ENCODE data around the gene CARF. TPM values are rescaled to one million over a fixed set of nuclear protein-coding genes. Genes with fewer than 3 reads are reported as not detected.
A peak's percentile ranks its signal among the peaks of the same experiment; 100 is the strongest.
"Not testable (repeated sequence)": the region's sequence is repeated elsewhere in the genome, so short reads cannot be mapped to it uniquely, and the experiment has no call there.

CARF gene, protein sequence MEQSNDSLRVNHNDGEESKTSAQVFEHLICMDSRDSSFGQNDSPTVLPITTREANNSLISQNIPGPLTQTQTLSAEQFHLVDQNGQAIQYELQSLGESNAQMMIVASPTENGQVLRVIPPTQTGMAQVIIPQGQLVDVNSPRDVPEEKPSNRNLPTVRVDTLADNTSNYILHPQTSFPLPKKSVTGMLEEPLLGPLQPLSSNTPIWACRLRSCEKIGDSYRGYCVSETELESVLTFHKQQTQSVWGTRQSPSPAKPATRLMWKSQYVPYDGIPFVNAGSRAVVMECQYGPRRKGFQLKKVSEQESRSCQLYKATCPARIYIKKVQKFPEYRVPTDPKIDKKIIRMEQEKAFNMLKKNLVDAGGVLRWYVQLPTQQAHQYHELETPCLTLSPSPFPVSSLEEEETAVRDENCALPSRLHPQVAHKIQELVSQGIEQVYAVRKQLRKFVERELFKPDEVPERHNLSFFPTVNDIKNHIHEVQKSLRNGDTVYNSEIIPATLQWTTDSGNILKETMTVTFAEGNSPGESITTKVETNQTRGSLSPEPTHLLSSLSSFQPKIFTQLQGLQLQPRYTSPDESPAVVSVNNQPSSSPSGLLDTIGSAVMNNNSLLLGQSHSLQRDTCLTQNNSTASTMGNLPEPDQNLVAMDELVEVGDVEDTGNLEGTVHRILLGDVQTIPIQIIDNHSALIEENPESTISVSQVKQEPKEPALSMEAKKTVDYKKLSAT
- total RNA-seq = 3.4 and 5.6 TPM in 2 replicates

DNA sequence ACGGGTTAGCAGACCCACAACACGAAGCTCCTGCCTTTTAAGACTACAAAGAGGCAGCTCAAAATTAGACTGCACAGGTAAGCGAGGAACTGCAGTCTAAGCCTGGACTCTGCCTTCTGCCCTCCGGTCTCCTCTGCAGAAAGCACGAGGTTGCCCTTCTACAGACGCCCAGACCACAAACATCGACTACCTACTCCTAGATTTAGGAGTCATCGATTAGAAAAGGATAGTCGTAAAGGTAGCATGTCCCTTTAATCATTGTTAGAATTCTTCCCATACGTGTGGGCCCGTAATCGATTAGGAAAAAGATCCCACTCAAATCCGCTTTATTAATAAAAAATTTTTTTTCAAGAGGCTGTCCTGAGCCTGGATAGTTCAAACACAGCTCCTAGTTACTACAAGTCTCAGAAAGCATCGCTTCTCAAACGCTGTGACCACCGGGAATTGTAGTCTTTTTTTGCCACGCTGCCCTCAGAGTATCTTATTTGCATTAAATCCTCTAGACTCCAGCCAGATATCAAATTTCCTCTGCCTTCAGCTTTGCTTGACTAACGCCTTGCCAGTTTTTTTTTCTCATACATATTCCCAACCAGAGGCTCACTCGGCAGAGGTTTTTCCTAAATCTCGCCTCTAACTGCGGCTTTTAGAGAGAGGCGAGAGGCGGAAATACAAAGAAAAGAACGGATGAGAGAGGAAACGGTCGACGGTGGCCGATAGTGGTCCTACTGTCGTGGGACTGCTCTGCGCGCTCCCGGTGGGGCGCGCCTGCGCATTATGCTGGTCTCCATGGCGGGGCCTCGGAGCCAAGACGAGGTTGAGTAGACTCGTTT lies at the start of gene CARF, which contains the start of gene WDR12:
CARF (plus strand) TSS at position 764 of the 830 bp plus-strand sequence. CDS start 29,628 bp downstream, outside the sequence.
WDR12 (minus strand) TSS at position 162 of the 830 bp plus-strand sequence. CDS start 197 bp downstream, outside the sequence.
- peak; percentile 96 for DNase-seq

DNA sequence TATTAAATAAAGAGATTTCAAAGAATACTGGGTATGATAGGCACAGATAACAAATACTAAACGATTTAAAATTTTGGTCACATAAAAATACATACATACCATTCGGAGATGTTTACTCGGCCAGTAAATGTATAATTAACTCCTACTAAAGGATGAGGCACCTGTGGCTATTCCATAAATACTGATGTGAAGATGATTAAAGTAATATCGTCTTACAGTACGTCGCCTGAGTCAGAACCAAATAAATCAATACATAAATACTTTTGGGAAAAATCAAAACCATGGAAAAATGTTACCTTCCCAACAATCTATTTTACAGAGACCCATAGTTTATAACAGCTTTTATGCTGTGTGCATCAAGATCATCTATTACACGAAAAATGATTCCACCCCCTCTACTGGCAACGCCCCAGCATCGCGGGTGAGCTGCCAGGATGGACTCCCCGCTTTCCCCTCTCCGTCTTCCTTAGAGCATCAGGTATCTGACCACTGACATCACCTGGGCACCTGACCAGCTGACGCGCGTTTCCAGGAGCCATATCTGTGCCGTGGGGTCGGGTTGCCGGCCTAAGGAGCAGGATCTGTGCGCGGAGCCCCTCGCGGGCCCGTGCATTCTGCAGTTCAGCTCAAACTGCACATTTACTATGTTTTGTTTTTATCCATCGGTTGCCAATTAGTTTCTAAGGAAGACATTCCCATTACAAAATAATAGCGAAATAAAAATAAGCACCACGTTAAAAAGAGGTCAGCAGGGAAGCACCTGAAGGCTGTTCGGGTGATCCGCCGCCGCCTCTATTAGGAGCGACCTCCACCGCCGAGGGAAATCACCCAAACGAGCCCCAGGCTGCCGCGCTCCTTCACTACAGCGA lies 41.4 kb upstream of the CARF start:
- DNase-seq = peak; percentile 72

DNA sequence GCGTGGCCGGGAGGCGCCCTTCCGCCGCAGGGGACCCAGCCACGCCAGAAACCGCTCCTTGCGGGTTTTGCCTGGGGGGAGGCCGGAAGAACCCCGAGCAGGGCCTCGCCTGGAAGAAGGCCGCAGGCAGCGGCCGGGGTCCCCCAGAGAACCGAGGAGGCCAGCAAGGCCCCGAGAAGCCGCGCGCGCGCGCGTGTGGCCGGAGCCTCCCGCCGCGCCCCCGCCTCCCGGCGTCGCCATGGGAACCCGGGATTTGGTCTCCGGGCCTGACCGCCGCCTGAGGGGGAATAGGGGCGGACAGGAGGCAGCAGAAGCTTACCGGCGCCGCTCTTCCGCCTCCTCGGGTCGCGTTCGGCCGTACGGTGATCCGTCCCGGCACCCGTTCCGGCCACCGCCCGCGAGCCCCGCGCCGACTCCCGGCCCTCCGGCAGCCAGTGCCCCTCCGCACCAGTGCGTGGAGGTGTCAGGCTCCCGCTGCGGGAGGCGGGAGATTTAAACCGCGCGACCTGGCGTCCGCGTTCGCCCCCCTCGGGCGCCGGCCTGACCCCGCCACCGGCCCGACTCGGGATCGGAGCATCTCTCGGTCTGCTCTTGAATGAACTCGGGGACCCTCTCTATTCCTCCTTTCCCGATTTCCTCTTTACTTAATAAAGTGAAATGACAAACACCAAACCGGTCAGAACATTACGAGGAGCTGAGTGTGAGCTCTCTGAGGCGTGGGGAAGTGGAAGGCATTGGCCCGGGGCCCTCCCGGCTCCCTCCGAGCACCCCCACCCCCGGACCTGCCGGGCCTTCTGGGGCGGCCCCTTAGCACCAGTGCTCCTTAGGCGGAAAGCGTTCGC lies 40.6 kb upstream of the CARF start, which contains the start of gene ICA1L:
ICA1L (minus strand) TSS at position 467 of the 842 bp plus-strand sequence. CDS start 42,757 bp downstream, outside the sequence.
- DNase-seq = peak; percentile 65

GRCh38 chr2:202877699-202878098 lies 34.4 kb upstream of the CARF start:
- no peak for DNase-seq

- no peak for DNase-seq
Observed at GRCh38 chr2:202881570-202881969, 30.5 kb upstream of the CARF start.

GRCh38 chr2:202883987-202884675 lies 27.9 kb upstream of the CARF start:
- peak; percentile 19 for DNase-seq

DNA sequence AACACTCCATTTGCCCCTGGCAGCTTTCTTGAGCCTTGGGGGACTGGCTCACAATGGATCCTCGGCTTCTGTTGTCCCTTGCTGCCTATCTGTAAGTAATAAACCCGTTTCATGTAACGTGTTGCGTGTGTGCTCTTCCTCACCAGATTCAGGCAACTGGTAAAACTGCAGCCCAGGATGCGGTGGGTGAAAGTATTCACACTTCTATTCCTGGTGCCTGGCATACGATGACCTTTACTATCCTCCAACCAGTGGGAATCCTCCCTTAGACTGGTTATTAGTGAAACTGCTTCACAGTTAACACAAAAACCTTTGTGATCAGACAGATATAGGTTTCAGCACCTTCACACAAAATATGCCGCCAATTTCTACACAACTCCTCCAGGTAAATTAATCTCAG lies 26.9 kb upstream of the CARF start:
- no peak for DNase-seq

- not testable (repeated sequence) for DNase-seq
Observed at GRCh38 chr2:202905507-202905906, 6.6 kb upstream of the CARF start.

DNA sequence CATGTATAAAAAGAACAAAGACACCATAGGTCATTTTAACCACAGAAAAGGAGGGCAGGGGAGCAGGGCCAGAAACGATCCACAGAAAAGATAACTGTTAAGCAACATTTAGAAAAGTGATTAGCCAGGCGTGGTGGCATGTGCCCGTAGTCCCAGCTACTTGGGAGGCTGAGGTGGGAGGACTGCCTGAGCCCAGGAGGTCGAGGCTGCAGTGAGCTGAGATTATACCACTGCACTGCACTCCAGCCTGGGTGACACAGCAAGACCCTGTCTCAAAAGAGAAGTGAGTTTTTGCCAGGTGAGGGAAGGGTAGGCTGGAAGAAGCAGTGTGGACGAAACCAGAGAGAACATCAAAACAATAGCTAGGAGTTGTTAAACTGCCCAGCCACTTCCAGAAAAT lies 3.9 kb upstream of the CARF start:
- DNase-seq = no peak

GRCh38 chr2:202909394-202910192 lies 2.5 kb upstream of the CARF start:
- DNase-seq = no peak

DNA sequence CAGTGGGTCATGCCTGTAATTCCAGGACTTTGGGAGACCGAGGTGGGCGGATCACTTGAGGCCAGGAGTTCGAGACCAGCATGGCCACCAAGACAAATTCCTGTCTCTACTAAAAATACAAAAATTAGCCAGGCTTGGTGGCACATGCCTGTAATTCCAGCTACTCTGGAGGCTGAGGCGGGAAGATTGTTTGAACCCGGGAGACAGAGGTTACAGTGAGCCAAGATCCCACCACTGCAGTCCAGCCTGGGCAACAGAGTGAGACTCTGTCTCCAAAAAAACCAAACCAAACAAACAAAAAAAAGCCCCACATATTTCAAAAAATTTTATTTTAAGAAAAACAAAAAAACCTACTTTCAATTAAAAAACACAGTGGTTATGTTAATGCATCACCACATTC lies 1.8 kb upstream of the CARF start:
- DNase-seq = not testable (repeated sequence)

GRCh38 chr2:202910698-202911097 lies 1.4 kb upstream of the CARF start:
- DNase-seq = no peak

DNA sequence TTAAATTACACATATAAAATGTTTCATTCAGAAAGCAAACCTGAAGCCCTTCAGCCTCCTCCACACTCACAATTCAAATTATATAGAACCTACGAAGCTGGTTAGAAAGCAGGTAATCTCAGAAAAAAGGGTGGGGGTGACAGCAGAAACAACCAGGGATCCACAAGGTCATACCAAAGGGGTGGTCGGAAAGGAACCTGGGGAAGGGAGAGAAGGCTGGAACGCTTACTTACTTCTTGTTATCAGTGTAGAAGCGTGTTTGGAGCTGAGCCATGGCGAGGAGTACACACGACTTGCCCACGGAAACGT lies 918 bp upstream of the CARF start:
- no peak for DNase-seq

DNA sequence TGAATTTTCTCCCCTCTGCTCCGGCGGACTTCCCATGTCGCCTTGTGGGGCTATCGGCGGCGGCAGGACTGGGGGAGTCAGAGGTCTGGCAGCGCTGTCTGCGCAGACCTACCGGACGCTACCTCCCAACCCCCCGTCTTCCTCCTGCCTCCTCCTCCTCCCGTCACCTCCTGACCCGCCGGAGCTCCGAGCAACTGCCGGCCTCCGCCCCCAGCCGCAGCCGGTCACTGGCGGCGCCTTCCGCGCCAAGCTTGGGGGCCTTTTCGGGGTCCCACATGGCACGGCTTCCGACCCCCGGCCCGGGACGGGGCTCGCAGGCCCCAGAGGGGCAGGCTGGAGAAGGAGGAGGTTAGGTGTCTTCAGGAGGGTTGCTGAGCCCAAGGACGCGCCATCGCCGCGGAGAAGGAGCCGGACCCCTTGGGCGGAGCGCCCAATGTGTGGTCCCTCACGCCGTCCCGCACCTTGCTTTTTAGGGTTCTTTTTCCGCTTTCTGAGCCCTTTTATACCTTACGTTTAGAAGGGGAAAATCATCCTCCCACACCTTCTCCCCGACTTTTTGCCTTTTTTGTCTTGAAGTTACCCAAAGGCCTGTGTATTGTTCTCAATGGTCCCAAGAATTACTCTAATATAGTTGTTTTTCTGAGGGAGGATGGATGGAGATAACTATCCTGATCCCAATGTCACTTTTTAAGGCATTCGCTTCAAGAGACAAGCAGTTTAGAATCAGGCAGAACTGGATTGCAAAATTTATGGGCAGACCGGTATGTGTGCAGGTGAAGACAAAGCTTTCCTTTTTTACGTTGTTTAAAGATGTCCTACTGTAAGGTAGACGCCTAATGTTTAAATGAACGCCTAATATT lies 497 bp downstream of the CARF start:
- not testable (repeated sequence) for DNase-seq

DNA sequence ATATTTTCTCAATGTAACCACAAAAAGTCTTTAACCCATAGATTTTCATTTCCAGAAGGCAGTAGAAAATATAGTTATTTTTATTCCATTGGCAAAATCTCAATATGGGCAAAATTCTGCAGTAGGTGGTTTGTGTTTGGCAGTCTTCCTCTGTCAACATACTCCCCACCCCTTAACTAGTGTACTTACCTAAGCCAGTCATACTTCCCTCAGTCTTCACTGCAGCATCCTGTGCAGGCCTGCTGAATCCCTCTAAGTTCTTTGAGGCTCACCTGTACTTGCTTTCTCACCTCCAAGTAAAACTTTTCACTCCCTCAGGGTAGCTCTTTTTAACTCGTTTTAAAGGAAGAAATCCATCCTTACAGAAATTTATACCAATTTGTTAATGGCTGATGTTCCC lies 6.8 kb downstream of the CARF start:
- DNase-seq = no peak

GRCh38 chr2:202932425-202933138 lies 20.5 kb downstream of the CARF start:
- DNase-seq = no peak

GRCh38 chr2:202933139-202933510 lies 21.1 kb downstream of the CARF start:
- DNase-seq = no peak

GRCh38 chr2:202933958-202934357 lies 21.9 kb downstream of the CARF start:
- DNase-seq = no peak
